Heart left ventricle (tissue), 16 donors: Measurements from ENCODE around the gene TAS2R42. TPM values are rescaled to one million over a fixed set of nuclear protein-coding genes. Genes with fewer than 3 reads are reported as not detected.

Source experiments
- ATAC-seq, 4 donors: fragments of 200-7000 bp; cut with Tn5 transposase; one replicate each; pipeline ENCODE4 v1.9.1; 2020 to 2022; ENCODE audit warnings: moderate library complexity in 4 of 4, mild to moderate bottlenecking in 3 of 4, moderate number of reproducible peaks in 1 of 4
- DNase-seq, 5 donors: peaks; one replicate each; pipeline ENCODE4 v3.0.0-alpha.2; 2020
- H3K27ac ChIP-seq, 12 donors: fragments of 200-600 bp; sonication (generic) in 4 of 12; one replicate each; pipeline versions ENCODE4 v1.5.0 to v1.8.0; 2016 to 2022; ENCODE audit warnings: mild to moderate bottlenecking in 2 of 12
- H3K27me3 ChIP-seq, 9 donors: fragments of 200-600 bp; sonication (generic) in 2 of 9; one replicate each; pipeline versions ENCODE4 v1.5.1 to v1.8.0; 2016 to 2022; ENCODE audit warnings: mild to moderate bottlenecking in 3 of 9
- H3K36me3 ChIP-seq, 9 donors: fragments of 200-600 bp; sonication (generic) in 2 of 9; one replicate each; pipeline versions ENCODE4 v1.5.0 to v1.8.0; 2018 to 2022; ENCODE audit warnings: mild to moderate bottlenecking in 2 of 9
- H3K4me1 ChIP-seq, 12 donors: fragments of 200-600 bp; sonication (generic) in 4 of 12; one replicate each; pipeline versions ENCODE4 v1.5.0 to v1.8.0; 2016 to 2022; ENCODE audit warnings: mild to moderate bottlenecking in 3 of 12
- H3K4me3 ChIP-seq, 12 donors: fragments of 200-600 bp; sonication (generic) in 4 of 12; one replicate each; pipeline versions ENCODE4 v1.5.0 to v1.8.0; 2017 to 2022; ENCODE audit warnings: mild to moderate bottlenecking in 9 of 12, moderate library complexity in 4 of 12
- H3K9me3 ChIP-seq, 12 donors: fragments of 200-600 bp; sonication (generic) in 4 of 12; one replicate each; pipeline versions ENCODE4 v1.5.0 to v1.8.0; 2016 to 2022; ENCODE audit warnings: mild to moderate bottlenecking in 1 of 12
- POLR2A ChIP-seq, 2 donors: fragments of 450-650 bp; IDR thresholded peaks; one replicate each; pipeline ENCODE4 v1.6.1; 2017; ENCODE audit warnings: antibody characterized with exemption in 2 of 2, mild to moderate bottlenecking in 2 of 2, moderate library complexity in 2 of 2
- WGBS, 4 donors: extraction: QIAGEN DNeasy Blood & Tissue Kit in 2 of 4; methylation state at CpG; one replicate each; pipeline versions ENCODE4 v1.1.5 to v1.1.7; 2013 to 2018; 5-methylcytosine and 5-hydroxymethylcytosine counted together
- intact Hi-C, 10 donors: fragments of 100-400 bp; cut with DNase I; formaldehyde crosslinking; loops; one replicate each; pipeline versions ENCODE4 v1.11.1 to v1.14.2; 2022
- polyA plus RNA-seq, 2 donors: library from polyadenylated mRNA; stranded (reverse); fragments of 200-250 nt; gene quantifications; one replicate each; pipeline ENCODE4 v1.2.3, GENCODE V29; 2013
- total RNA-seq, 9 donors: library from RNA; depleted of rRNA in 2 of 9; stranded (reverse); fragments of >200 nt in 2 of 9; fragmentation: NEBNext Ultra II Directional in 3 of 9; extraction: Animal tissue kit (Norgen Biotek cat#: 25700) in 3 of 9; gene quantifications; one replicate each; pipeline versions ENCODE4 v1.1.0 to v1.2.4, GENCODE V29; 2016 to 2023
- TF ChIP-seq, protein P1 (sequence below), 12 donors: fragments of 200-600 bp; sonication (generic) in 4 of 12; IDR thresholded peaks; one replicate each; pipeline versions ENCODE4 v1.5.0 to v1.8.0; 2018 to 2022; ENCODE audit warnings: antibody characterized with exemption in 12 of 12, mild to moderate bottlenecking in 5 of 12
- donor health status: ischemic (EF 13 %, LVEDD 7.1; RV severe dilation, severe dysfunction).
- donor health status: healthy with polysubstance abuse.
- donor health status: DM: no; HTN: yes; CAD: no.
- donor health status: DM: no; HTN: no; CAD: no.
- donor health status: ischemic (EF 25% LVEDD 6.9; RV normal size, moderate dysfunction).
- donor health status: ischemic (EF 25% LVEDD 5.7; RV mildly dilated, moderate dysfunction).
- donor health status: healthy.
- donor health status: DM: yes; HTN: yes; CAD: no.
- donor health status: ischemic (EF 35%, LVEDD 5.7; RV mildly dilated, moderate dysfunction).
- donor health status: nonischemic (EF 11% LVEDD 7.7; RV severe dilation, severe dysfunction).
- donor health status: DM: yes; HTN: yes; CAD: no.
- donor health status: PGD.
- donor health status: ischemic (EF 29% LVEDD 5.4; RV normal size, mild dysfunction).
- donor health status: nonischemic (EF 23%, LVEDD 6.1; RV moderate dilation, normal function).

The TAS2R42 gene
- total and polyA plus RNA-seq, 11 donors, result not detected

GRCh38 chr12:11182529-11182928, 4.2 kb downstream of the TAS2R42 start:
- DNase-seq (no peak), ATAC-seq (no peak)

GRCh38 chr12:11178250-11178649, 8.5 kb downstream of the TAS2R42 start:
- TF ChIP-seq POLR2A (IDR thresholded peaks at IDR 0.05), result no peak
- TF ChIP-seq, protein P1, sequence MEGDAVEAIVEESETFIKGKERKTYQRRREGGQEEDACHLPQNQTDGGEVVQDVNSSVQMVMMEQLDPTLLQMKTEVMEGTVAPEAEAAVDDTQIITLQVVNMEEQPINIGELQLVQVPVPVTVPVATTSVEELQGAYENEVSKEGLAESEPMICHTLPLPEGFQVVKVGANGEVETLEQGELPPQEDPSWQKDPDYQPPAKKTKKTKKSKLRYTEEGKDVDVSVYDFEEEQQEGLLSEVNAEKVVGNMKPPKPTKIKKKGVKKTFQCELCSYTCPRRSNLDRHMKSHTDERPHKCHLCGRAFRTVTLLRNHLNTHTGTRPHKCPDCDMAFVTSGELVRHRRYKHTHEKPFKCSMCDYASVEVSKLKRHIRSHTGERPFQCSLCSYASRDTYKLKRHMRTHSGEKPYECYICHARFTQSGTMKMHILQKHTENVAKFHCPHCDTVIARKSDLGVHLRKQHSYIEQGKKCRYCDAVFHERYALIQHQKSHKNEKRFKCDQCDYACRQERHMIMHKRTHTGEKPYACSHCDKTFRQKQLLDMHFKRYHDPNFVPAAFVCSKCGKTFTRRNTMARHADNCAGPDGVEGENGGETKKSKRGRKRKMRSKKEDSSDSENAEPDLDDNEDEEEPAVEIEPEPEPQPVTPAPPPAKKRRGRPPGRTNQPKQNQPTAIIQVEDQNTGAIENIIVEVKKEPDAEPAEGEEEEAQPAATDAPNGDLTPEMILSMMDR (IDR thresholded peaks at IDR 0.05), result no peak
- DNase-seq (no peak), ATAC-seq (no peak)
- peaks cover 0 to 7% (median under 1%) of the 10 kb centered on the region in 12 donors for H3K4me1 ChIP-seq
- no peak overlapping the region for H3K27ac ChIP-seq
- H3K4me3 ChIP-seq, result no peak overlapping the region
- no peaks in the 10 kb centered on the region for H3K36me3 ChIP-seq
- WGBS, 4 donors, result 97 to 100% (median 100%) methylated on average over 1 of the region's 1 CpG
- H3K9me3 ChIP-seq, result no peaks in the 10 kb centered on the region
- H3K27me3 ChIP-seq, result no peaks in the 10 kb centered on the region
- intact Hi-C loops, result loop anchor here in 1 of 10 donors (10.0 kb wide), 3 partner anchors 113 to 953 kb away; partner anchors contain the start of gene TAS2R46

More at GRCh38 chr12:11182529-11182928, 4.2 kb downstream of the TAS2R42 start:
- H3K36me3 ChIP-seq, result no peaks in the 10 kb centered on the region
- H3K4me3 ChIP-seq, result no peak overlapping the region
- TF ChIP-seq, protein P1 (IDR thresholded peaks at IDR 0.05), result no peak
- no peak for TF ChIP-seq POLR2A (IDR thresholded peaks at IDR 0.05)
- no peaks in the 10 kb centered on the region for H3K4me1 ChIP-seq
- H3K9me3 ChIP-seq, result no peaks in the 10 kb centered on the region
- no peak overlapping the region for H3K27ac ChIP-seq
- intact Hi-C loops, result no loop called here
- H3K27me3 ChIP-seq, result no peaks in the 10 kb centered on the region

DNA sequence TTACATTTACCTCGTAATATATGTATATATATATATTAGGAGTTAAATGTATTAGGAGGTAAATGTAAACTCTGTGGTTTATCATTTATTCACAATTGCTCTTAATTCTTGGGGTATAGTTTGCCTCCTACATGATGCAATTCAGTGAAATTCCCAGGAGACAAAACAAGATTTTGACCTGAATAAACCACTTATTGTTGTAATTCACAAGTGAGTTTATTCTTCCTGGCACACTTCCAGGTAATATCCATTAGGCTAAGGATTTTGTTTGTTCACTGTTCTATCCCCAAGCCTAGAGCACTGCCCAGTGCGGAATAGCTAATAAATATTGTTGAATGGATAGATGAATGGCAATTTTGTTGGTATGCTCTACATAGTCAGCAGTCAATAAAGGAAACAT, 12.7 kb downstream of the TAS2R42 start:
- intact Hi-C loops, result loop anchor here in 1 of 10 donors (10.0 kb wide), 3 partner anchors 109 to 949 kb away; partner anchors contain the start of gene TAS2R46
- no peak for TF ChIP-seq POLR2A (IDR thresholded peaks at IDR 0.05)
- TF ChIP-seq, protein P1 (IDR thresholded peaks at IDR 0.05), result no peak
- H3K9me3 ChIP-seq, result no peaks in the 10 kb centered on the region
- ATAC-seq (no peak), DNase-seq (no peak)
- H3K4me3 ChIP-seq, result no peak overlapping the region
- H3K27me3 ChIP-seq, result no peaks in the 10 kb centered on the region
- no peak overlapping the region for H3K27ac ChIP-seq
- peaks cover 0 to 37% (median 27%) of the 10 kb centered on the region in 12 donors for H3K4me1 ChIP-seq
- peaks cover 0 to 1% (median 0%) of the 10 kb centered on the region in 9 donors for H3K36me3 ChIP-seq
- 94 to 98% (median 97%) methylated on average over 2 of the region's 2 CpGs for WGBS, 4 donors

GRCh38 chr12:11171969-11172675, 14.6 kb downstream of the TAS2R42 start:
- intact Hi-C loops, result loop anchor here in 1 of 10 donors (10.0 kb wide), 3 partner anchors 107 to 947 kb away; partner anchors contain the start of gene TAS2R46
- no peak for ATAC-seq
- 3 to 5% (median 4%) methylated on average over 10 of the region's 10 CpGs for WGBS, 4 donors
- Histone ChIP-seq H3K4me3 (peak overlapping the region; percentile 44 to 97 (median 84)), H3K4me1 (peaks cover 0 to 45% (median 34%) of the 10 kb centered on the region in 12 donors), H3K9me3 (no peaks in the 10 kb centered on the region), H3K27ac (peak overlapping the region in 11 of 12 donors; percentile 93 to 99 (median 98)), H3K27me3 (no peaks in the 10 kb centered on the region), H3K36me3 (peaks cover 0 to 5% (median 0%) of the 10 kb centered on the region in 9 donors)
- no peak for TF ChIP-seq POLR2A (IDR thresholded peaks at IDR 0.05)
- TF ChIP-seq, protein P1 (IDR thresholded peaks at IDR 0.05), result no peak
- DNase-seq, result no peak
